Esophagus squamous epithelium (tissue), 4 donors: ENCODE results near the gene PLA2G1B.

Experiments used
- POLR2A ChIP-seq, 4 donors: fragments of 450-650 bp; IDR thresholded peaks; one replicate each; pipeline ENCODE4 v1.6.1; 2017; ENCODE audit warnings: antibody characterized with exemption in 4 of 4, mild to moderate bottlenecking in 4 of 4, moderate library complexity in 3 of 4
- TF ChIP-seq, protein P1 (sequence below), 6 experiments: fragments of 450-650 bp in 4 of 6; fragments of 200-600 bp in 2 of 6; sonication (generic) in 2 of 6; IDR thresholded peaks; one replicate each; pipeline ENCODE4 v1.5.1; 2016 to 2019; ENCODE audit warnings: antibody characterized with exemption in 6 of 6, mild to moderate bottlenecking in 4 of 6, moderate library complexity in 4 of 6

DNA sequence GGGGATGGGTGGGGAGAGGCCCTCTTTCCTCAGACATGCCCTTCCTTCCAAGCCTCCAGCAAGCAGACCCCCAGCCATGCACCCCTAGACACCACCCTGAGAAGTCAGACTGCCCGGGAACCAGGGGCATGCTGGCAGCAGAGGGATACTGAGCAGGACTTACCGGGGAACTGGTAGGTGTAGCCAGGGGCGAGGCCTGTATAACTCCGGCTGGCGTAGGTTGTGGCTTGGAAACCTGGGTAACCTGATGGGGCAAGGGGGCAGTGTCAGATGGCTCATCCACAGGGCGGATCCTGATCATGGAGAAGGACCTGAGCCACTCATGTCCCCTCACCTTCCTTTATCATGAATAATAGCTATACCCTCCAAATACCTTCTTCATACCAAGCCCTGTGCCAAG is 25.6 kb upstream of the PLA2G1B start:
- TF ChIP-seq POLR2A (IDR thresholded peaks at IDR 0.05): no peak
- TF ChIP-seq, protein P1, sequence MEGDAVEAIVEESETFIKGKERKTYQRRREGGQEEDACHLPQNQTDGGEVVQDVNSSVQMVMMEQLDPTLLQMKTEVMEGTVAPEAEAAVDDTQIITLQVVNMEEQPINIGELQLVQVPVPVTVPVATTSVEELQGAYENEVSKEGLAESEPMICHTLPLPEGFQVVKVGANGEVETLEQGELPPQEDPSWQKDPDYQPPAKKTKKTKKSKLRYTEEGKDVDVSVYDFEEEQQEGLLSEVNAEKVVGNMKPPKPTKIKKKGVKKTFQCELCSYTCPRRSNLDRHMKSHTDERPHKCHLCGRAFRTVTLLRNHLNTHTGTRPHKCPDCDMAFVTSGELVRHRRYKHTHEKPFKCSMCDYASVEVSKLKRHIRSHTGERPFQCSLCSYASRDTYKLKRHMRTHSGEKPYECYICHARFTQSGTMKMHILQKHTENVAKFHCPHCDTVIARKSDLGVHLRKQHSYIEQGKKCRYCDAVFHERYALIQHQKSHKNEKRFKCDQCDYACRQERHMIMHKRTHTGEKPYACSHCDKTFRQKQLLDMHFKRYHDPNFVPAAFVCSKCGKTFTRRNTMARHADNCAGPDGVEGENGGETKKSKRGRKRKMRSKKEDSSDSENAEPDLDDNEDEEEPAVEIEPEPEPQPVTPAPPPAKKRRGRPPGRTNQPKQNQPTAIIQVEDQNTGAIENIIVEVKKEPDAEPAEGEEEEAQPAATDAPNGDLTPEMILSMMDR (IDR thresholded peaks at IDR 0.05): no peak
